Measurements from ENCODE around the gene AURKAIP1.

The AURKAIP1 gene

DNA sequence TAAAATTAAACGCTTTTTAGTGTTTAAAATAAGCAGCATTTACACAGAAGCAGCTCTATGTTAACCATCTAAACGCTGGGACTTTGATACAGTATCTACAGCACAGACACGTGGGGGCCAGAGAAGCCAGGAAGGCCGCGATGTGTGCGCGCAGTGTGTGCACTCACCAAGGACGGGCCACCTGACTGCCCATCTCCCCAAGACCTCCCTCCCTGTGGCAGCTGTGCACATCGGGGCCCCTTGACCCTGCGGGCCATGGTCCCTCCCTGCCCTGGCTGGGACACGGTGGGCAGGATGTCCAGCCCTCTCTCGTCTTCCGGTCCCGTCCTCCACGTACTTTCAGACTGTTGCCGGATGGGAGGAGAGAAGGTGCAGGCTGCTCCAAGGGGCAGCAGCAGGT is 39.7 kb downstream of the AURKAIP1 start:
- in situ Hi-C loops (cut with MboI; ENCODE audit: low sequenced_read_pairs) = no loop called here

DNA sequence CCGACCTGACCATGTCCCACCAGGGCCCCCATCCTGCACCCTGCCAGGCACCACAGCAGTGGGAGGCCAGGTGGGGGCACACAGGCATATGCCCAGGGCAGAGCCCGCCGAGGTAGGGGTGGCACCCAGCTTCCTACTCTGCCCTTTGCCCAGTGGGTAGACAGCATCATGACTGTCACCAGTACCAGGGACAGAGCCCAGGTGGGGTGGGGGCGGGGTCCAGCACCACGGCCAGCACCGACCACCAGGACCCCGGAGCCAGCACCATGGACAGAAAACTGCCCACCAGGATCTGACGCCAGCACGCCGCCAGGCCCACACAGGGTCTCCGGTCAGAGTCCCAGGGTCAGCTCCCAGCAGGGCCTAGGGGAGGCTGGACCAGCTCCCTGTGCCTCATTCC is 40.2 kb downstream of the AURKAIP1 start:
- in situ Hi-C loops (cut with MboI; ENCODE audit: low sequenced_read_pairs) = no loop called here

DNA sequence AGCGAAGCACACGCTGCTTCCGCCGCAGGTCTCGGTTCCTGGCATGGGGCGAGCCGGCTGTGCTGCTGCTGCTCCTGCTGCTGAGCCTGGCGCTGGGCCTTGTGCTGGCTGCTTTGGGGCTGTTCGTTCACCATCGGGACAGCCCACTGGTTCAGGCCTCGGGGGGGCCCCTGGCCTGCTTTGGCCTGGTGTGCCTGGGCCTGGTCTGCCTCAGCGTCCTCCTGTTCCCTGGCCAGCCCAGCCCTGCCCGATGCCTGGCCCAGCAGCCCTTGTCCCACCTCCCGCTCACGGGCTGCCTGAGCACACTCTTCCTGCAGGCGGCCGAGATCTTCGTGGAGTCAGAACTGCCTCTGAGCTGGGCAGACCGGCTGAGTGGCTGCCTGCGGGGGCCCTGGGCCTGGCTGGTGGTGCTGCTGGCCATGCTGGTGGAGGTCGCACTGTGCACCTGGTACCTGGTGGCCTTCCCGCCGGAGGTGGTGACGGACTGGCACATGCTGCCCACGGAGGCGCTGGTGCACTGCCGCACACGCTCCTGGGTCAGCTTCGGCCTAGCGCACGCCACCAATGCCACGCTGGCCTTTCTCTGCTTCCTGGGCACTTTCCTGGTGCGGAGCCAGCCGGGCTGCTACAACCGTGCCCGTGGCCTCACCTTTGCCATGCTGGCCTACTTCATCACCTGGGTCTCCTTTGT is 41.3 kb downstream of the AURKAIP1 start:
- in situ Hi-C loops (cut with MboI; ENCODE audit: low sequenced_read_pairs) = no loop called here

DNA sequence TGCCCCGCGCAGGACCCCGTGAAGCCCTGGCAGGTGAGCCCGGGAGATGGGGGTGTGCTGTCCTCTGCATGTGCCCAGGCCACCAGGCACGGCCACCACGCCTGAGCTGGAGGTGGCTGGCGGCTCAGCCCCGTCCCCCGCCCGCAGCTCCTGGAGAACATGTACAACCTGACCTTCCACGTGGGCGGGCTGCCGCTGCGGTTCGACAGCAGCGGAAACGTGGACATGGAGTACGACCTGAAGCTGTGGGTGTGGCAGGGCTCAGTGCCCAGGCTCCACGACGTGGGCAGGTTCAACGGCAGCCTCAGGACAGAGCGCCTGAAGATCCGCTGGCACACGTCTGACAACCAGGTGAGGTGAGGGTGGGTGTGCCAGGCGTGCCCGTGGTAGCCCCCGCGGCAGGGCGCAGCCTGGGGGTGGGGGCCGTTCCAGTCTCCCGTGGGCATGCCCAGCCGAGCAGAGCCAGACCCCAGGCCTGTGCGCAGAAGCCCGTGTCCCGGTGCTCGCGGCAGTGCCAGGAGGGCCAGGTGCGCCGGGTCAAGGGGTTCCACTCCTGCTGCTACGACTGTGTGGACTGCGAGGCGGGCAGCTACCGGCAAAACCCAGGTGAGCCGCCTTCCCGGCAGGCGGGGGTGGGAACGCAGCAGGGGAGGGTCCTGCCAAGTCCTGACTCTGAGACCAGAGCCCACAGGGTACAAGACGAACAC is 42.1 kb downstream of the AURKAIP1 start:
- in situ Hi-C loops (cut with MboI; ENCODE audit: low sequenced_read_pairs) = no loop called here

DNA sequence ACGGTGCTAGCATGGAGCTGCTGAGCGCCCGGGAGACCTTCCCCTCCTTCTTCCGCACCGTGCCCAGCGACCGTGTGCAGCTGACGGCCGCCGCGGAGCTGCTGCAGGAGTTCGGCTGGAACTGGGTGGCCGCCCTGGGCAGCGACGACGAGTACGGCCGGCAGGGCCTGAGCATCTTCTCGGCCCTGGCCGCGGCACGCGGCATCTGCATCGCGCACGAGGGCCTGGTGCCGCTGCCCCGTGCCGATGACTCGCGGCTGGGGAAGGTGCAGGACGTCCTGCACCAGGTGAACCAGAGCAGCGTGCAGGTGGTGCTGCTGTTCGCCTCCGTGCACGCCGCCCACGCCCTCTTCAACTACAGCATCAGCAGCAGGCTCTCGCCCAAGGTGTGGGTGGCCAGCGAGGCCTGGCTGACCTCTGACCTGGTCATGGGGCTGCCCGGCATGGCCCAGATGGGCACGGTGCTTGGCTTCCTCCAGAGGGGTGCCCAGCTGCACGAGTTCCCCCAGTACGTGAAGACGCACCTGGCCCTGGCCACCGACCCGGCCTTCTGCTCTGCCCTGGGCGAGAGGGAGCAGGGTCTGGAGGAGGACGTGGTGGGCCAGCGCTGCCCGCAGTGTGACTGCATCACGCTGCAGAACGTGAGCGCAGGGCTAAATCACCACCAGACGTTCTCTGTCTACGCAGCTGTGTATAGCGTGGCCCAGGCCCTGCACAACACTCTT is 42.8 kb downstream of the AURKAIP1 start:
- in situ Hi-C loops (cut with MboI; ENCODE audit: low sequenced_read_pairs) = no loop called here

DNA sequence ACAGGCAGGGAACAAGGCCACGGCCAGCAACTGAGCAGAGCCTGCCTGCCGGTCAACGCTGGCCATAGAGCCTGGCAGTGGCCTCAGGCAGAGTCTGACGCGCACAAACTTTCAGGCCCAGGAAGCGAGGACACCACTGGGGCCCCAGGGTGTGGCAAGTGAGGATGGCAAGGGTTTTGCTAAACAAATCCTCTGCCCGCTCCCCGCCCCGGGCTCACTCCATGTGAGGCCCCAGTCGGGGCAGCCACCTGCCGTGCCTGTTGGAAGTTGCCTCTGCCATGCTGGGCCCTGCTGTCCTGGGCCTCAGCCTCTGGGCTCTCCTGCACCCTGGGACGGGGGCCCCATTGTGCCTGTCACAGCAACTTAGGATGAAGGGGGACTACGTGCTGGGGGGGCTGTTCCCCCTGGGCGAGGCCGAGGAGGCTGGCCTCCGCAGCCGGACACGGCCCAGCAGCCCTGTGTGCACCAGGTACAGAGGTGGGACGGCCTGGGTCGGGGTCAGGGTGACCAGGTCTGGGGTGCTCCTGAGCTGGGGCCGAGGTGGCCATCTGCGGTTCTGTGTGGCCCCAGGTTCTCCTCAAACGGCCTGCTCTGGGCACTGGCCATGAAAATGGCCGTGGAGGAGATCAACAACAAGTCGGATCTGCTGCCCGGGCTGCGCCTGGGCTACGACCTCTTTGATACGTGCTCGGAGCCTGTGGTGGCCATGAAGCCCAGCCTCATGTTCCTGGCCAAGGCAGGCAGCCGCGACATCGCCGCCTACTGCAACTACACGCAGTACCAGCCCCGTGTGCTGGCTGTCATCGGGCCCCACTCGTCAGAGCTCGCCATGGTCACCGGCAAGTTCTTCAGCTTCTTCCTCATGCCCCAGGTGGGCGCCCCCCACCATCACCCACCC is 43.7 kb downstream of the AURKAIP1 start, which contains the start of gene TAS1R3:
Gene TAS1R3, plus strand, starts transcription at position 213 of the 898 bp plus-strand sequence. Its CDS starts 66 bp downstream, at position 279.
- in situ Hi-C loops (cut with MboI; ENCODE audit: low sequenced_read_pairs) = no loop called here

DNA sequence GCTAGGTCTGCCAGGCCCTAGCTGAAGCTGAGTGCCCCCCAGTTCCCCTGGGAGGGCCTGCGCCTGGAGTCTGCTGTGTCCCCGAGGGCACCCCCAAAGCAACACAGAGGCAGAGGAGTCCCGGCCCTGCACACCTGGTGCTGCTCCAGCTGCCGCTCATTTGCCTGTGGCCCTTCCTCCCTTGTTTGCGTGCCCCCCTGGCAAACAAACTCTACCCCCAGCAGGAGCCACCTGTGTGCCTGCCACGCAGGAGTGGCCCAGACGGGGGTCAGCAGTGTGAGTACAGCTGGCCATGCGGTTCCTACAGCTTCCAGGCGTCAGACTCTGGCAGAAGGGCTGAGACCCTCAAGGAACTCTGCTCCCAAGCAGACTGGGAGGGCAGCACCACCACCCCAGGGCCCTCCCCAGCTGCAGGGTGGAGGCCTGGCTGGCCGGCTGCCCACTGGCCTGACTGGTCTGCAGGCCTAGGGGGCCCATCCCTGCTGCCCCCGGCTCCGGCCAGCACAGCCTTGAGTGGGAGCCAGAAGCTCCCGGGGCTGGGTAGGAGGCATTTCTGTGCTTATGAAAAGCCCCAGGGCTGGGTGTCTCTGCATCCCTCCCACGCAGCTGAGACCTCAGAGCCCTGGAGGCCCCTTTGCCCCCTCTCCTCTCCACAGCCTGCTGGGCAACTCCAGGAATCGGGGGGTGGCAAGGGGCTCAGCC is 44.5 kb downstream of the AURKAIP1 start:
- in situ Hi-C loops (cut with MboI; ENCODE audit: low sequenced_read_pairs) = no loop called here

DNA sequence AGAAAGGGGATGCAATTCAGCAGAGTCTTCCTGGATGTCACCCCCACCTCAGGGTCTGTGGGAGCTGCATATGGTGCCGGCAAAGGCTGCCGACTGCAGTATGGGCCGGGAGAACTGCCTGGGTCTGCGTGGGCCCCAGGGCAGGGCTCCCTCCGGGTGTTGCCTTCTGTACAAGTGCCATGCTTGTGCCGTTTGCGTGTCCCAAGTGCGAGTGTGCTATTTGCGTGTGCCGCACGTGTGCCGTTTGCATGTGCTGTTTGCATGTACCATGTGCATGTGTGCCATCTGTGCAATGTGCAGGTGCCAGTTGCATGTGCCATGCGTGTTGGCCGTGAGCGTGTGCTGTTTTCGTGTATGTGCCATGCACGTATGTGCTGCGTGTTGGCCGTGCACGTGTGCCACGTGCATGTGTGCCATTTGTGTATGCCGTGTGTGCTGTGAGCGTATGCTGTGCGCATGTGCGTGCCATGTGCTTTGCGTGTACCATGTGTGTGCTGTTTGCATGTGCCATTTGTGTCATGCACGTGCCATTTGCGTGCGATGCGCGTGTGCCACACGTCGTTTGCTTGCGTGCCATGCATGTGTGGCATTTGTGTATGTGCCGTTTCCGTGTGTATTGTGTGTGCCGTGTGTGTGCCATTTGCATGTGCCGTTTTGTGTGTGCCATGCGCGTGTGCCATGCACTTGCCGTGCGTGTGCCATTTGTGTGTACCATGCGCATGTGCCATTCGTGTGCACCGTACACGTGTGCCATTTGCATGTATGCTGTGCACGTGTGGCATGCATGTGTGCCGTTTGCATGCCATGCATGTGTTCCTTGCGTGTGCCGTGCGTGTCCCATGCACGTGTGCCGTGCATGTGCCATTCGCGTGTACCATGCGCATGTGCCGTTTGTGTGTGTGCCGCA is 45.5 kb downstream of the AURKAIP1 start:
- in situ Hi-C loops (cut with MboI; ENCODE audit: low sequenced_read_pairs) = no loop called here

DNA sequence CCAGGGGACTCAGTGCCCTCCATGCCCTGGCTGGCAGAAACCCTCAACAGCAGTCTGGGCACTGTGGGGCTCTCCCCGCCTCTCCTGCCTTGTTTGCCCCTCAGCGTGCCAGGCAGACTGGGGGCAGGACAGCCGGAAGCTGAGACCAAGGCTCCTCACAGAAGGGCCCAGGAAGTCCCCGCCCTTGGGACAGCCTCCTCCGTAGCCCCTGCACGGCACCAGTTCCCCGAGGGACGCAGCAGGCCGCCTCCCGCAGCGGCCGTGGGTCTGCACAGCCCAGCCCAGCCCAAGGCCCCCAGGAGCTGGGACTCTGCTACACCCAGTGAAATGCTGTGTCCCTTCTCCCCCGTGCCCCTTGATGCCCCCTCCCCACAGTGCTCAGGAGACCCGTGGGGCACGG is 46.8 kb downstream of the AURKAIP1 start:
- in situ Hi-C loops (cut with MboI; ENCODE audit: low sequenced_read_pairs) = no loop called here

DNA sequence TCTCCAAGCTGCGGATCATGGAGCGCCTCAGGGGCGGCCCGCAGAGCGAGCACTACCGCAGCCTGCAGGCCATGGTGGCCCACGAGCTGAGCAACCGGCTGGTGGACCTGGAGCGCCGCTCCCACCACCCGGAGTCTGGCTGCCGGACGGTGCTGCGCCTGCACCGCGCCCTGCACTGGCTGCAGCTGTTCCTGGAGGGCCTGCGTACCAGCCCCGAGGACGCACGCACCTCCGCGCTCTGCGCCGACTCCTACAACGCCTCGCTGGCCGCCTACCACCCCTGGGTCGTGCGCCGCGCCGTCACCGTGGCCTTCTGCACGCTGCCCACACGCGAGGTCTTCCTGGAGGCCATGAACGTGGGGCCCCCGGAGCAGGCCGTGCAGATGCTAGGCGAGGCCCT is 47.7 kb downstream of the AURKAIP1 start:
- in situ Hi-C loops (cut with MboI; ENCODE audit: low sequenced_read_pairs) = no loop called here

DNA sequence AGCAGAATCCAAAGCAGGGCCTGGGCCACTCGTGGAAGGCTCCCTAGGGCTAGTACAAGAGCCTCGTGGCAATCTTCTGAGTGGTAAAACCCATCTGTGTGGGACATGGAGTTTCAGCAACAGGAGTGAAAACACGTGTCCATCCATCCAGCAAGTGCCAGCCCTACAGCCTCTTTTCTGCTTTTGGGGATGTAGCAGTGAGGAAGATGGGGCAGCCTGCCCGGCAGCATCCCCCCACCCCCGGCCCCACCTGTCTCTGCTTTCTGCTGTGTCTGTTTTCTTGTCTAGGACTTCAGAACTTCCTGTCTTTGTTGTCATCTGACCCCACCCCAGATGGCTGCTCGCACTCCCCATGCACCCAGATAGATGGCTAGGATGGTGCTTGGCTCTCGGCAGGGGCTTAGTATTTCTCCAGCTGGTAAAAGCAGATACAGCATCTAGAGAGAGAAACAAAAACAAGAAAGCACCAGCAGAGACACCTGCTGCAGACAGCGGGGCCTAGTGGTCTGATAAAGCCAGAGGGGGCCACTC is 48.9 kb downstream of the AURKAIP1 start:
- in situ Hi-C loops (cut with MboI; ENCODE audit: low sequenced_read_pairs) = no loop called here

DNA sequence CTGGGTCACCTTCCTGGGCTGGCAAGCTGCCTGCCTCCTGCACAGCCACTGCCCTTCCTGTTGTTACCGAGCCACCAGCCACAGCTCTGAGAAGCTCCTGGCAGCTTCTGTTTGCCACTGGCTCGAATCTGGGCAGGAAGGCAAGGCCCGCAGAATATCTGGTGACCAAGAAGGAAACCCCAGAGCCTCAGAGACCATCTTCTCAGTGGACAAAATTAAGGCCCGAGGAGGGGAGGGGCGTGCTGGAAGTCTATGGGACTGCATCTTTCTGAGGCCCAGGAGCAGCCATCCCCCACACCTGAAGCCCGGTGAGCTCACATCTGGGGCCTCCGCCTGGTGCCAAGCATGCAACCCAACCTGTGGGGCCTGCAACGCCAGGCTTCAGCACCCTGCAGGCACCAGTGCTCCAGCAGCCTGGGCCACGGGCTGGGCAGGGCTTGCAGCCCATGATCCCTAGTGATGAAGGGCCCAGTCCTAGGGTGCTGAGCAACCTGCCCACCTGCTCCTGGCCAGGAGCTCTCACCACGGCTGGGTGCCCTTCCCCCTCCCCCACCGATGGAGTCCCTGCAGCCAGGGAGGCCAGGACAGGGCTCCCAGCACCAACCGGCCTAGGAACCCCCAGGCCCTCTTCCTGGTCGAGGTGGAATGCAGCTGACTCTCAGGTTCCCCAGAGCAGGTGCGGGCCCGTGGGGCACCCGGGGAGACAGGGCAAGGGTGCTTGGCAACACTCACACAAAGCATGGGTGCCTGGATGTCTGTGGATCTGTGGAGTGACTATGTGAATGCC is 49.5 kb downstream of the AURKAIP1 start:
- in situ Hi-C loops (cut with MboI; ENCODE audit: low sequenced_read_pairs) = no loop called here

DNA sequence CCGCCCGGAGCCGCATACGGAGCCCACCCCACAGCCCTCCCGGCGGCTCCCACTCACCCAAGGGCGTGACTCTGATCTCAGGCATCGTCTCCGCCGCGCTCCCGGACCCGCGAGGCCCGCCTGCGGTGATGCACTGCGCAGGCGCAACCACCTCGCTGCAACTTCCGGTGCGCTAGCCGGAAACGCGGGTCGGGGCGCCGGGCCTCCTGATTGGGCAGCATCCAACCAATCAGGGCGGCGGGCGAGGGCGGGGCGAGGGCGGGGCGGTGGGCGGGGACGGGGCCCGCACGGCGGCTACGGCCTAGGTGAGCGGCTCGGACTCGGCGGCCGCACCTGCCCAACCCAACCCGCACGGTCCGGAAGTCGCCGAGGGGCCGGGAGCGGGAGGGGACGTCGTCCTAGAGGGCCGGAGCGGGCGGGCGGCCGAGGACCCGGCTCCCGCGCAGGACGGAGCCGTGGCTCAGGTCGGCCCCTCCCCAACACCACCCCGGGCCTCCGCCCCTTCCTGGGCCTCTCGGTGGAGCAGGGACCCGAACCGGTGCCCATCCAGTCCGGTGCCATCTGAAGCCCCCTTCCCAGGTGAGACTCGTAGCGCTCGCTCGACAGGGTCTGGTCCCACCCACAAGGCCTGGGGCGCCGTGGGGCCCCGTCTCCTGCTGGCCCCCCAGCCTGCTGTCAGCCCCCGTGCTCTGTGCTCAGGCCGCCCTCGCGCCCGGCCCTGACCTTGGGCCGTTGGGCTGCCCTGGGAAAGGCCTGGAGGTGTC is 50.3 kb downstream of the AURKAIP1 start, which contains the start of the genes CPTP and INTS11:
Gene CPTP, plus strand, starts transcription at position 279 of the 764 bp plus-strand sequence. CDS start 2,109 bp downstream, outside the sequence.
Gene INTS11, minus strand, starts transcription at position 137 of the 764 bp plus-strand sequence. Its CDS starts 52 bp downstream, at position 85.
- in situ Hi-C loops (cut with MboI; ENCODE audit: low sequenced_read_pairs) = no loop called here

DNA sequence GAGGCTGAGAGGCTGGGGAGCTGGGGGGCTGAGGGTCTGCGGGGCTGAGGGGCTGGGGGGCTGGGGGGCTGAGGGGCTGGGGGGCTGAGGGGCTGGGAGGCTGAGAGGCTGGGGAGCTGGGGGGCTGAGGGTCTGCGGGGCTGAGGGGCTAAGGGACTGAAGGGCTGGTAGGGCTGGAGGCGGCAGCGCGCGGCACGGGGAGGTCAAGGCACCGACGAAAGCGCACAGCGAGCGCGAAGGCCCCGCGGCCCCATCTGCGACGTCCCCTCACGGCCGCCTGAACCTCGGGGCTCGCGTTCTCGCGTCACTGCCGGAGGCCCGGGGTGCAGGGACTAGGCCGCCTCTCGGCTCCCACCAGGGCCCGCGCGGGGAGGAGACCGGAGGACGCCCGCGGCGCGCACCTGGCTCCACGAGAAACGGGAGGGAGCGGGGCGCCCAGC is 50.9 kb downstream of the AURKAIP1 start:
- in situ Hi-C loops (cut with MboI; ENCODE audit: low sequenced_read_pairs) = no loop called here

Measured in HL-60/S4 (cell line).